Epithelial cell of esophagus (primary cell): Measurements from ENCODE around the gene ETS1.
"Not testable (repeated sequence)": the region's sequence is repeated elsewhere in the genome, so short reads cannot be mapped to it uniquely, and the experiment has no call there.

ENCODE experiments used
- DNase-seq: peaks from one replicate; pipeline ENCODE4 v3.0.0; 2010; ENCODE audit warnings: low read depth
- H3K4me3 ChIP-seq: 2 replicates; pipeline ENCODE4 v1.5.1; 2011; ENCODE audit warnings: mild to moderate bottlenecking, low read length, control low read depth
- CTCF ChIP-seq: IDR thresholded peaks from 2 replicates; pipeline ENCODE4 v1.5.1; 2011; ENCODE audit warnings: low read depth, mild to moderate bottlenecking, low read length, control low read depth, inconsistent platforms; ENCODE audit not compliant: insufficient read depth; ENCODE audit errors: missing control alignments

Gene ETS1

DNA sequence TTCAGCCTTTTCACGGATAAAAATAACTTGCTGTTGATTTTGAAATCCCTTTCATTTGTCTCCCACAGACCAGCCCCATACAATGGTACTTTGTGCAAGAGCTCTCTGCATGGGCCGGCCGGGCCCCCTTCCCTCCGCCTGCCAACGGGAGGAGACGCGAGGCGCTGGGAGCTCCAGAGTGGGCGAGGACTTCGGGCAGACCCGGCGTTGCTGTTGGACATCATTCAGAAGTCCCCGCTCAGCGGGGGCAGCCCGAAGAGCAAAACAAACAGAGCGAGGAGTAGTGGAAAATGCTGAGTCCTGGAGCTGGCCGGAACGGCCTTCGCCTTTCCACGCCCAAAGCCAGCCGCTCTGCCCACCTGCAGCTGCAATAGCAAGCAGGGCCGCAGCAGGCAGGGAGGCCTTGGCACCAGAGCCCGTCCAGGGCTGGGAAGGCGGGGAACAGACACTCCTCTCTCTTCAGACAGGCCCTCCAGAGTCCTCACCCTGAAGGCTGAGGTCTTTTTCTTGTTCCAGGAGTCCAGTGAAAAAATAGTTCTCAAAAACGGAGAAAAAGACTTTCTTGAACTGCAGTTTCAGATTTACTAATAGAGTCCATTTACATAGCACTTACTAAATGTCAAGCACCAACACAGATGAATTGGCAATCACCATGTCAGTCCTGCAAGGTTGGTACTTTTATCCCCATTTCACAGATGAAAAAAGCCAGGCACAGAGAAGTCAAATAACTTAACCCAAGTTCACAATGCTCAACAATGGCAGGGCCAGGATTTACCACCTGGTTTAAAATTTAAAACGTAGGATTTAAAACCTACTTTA lies 135.5 kb downstream of the ETS1 start:
- H3K4me3 ChIP-seq = no peak overlapping the region
- DNase-seq = no peak
- no peak for TF ChIP-seq CTCF

DNA sequence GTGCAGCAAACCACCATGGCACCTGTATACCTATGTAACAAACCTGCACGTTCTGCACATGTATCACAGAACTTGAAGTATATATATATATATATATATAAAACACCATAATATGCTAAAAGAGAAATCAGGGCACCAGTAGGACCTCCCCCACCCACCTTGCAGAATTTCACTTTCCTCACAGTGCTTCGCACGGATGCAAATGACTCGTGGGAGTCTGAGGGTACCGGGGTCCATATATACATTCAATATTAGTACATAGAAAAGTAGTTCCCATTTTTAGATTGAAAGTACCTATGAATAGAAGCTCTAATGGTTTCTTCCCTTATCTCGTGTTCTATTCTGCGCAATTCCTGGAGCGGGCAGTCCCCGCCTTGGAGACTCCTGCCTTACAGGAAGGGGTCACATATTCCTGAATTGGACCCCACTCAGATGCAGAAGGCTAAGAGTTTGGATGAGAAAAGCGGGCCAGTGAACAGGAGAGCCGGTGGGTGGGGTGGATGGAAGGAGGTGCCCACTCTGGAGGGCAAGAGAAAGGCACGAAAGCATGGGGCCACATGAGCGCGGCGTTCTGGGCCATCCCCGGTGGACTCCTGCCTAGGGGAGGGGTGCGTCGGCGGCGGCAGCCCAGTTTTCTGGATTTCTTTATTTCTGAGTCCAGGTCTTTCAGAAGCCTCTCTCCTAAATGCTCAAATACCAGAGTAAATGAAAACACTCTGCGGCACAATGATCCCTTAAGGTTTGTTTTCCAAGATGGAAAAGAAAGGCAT lies 136.3 kb downstream of the ETS1 start:
- no peak for TF ChIP-seq CTCF
- DNase-seq = no peak
- no peak overlapping the region for H3K4me3 ChIP-seq

DNA sequence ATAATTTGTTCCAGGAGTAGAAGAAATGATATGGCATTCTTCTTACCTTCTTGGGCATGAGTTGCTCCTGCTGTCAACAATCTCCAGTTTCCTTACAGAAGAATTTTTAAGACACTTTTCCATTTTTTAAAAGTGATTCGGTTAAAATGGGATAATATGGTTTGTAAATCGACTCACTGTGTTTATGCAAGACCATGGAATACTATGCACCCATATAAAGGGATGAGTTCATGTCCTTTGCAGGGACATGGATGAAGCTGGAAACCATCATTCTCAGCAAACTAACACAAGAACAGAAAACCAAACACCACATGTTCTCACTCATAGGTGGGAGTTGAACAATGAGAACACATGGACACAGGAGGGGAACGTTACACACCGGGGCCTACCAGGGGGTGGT lies 136.9 kb downstream of the ETS1 start:
- not testable (repeated sequence) for DNase-seq

GRCh38 chr11:128448981-128449713 lies 138.2 kb downstream of the ETS1 start:
- TF ChIP-seq CTCF = no peak
- H3K4me3 ChIP-seq = no peak overlapping the region
- DNase-seq = no peak

More for the DNA sequence above, 136.9 kb downstream of the ETS1 start:
- not testable (repeated sequence) for H3K4me3 ChIP-seq

DNA sequence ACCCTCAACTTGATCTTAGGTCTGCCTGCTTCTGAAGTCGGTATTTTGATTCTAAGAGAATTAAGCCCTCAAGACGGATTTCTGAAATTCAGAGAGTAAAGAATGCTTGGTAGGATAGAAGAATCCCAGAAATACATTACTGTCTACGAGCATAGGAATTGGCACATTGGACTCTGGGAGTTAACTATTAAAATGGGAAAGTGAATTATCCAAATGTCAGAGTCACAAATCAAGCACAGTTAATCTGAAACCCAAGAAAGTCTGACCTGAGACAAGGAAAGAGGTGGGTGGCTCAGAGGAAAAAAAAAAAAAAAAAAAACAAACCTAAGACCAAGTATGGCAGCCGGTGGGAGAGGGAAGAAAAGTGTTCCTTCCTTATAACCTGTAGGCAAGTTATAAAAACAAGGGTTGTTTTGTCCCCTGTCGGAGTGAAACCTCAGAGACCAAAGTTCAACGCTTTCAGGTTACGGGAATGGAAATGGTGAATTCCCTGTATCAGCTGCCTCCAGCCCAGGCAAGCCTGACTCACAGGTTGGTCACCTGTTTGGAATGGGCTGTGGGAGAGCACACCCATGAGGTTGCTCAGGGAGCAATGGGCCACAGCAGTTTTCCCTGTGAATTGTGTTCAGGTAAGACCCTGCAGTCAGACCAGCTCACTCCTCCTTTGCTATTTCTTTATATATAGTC lies 139.0 kb downstream of the ETS1 start:
- DNase-seq = peak; percentile 94
- peak; percentile 30 for TF ChIP-seq CTCF
- H3K4me3 ChIP-seq = peak overlapping the region; percentile 12

GRCh38 chr11:128447233-128447632 lies 140.1 kb downstream of the ETS1 start:
- H3K4me3 ChIP-seq = no peak overlapping the region
- TF ChIP-seq CTCF = no peak
- DNase-seq = no peak

DNA sequence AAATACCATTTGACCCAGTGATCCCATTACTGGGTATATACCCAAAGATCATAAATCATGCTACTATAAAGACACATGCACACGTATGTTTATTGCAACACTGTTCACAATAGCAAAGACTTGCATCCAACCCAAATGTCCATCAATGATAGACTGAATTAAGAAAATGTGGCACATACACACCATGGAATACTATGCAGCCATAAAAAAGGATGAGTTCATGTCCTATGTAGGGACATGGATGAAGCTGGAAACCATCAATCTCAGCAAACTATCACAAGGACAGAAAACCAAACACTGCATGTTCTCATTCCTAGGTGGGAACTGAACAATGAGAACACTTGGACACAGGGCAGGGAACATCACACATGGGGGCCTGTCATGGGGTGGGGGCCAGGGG lies 141.4 kb downstream of the ETS1 start:
- H3K4me3 ChIP-seq, DNase-seq: not testable (repeated sequence)
